Breast epithelium (tissue), 4 donors: ENCODE measurements around the gene KIAA0232. TPM values are rescaled to one million over a fixed set of nuclear protein-coding genes. Genes with fewer than 3 reads are reported as not detected.
A peak's percentile ranks its signal among the peaks of the same experiment; 100 is the strongest.
"Not testable (repeated sequence)": the region's sequence is repeated elsewhere in the genome, so short reads cannot be mapped to it uniquely, and the experiment has no call there.

ENCODE experiments used
- DNase-seq, 2 donors: peaks; one replicate each; pipeline ENCODE4 v3.0.0-alpha.2; 2019; ENCODE audit warnings: low spot score in 2 of 2
- H3K27ac ChIP-seq, 2 donors: fragments of 200-600 bp; sonication (generic) in 1 of 2; one replicate each; pipeline ENCODE4 v1.5.1; 2016 to 2019; ENCODE audit warnings: mild to moderate bottlenecking in 1 of 2
- H3K27me3 ChIP-seq, 2 donors: fragments of 200-600 bp; sonication (generic) in 1 of 2; one replicate each; pipeline versions ENCODE4 v1.5.1 to v1.6.0; 2017 to 2019; ENCODE audit warnings: control low read depth in 1 of 2, mild to moderate bottlenecking in 1 of 2
- H3K36me3 ChIP-seq: fragments of 200-600 bp; one replicate; pipeline ENCODE4 v1.5.1; 2019
- H3K4me1 ChIP-seq, 2 donors: fragments of 200-600 bp; sonication (generic); one replicate each; pipeline ENCODE4 v1.5.1; 2016 to 2019; ENCODE audit warnings: control low read depth in 1 of 2
- H3K4me3 ChIP-seq, 3 donors: fragments of 200-600 bp; sonication (generic); 1 replicate in 2 of 3; 2 replicates in 1 of 3; pipeline ENCODE4 v1.5.1; 2016 to 2019; ENCODE audit warnings: mild to moderate bottlenecking in 3 of 3, moderate library complexity in 2 of 3
- H3K9me3 ChIP-seq, 2 donors: fragments of 200-600 bp; sonication (generic) in 1 of 2; one replicate each; pipeline ENCODE4 v1.5.1; 2016 to 2019; ENCODE audit warnings: control low read depth in 1 of 2
- POLR2A ChIP-seq: fragments of 450-650 bp; IDR thresholded peaks from one replicate; pipeline ENCODE4 v1.6.1; 2016; ENCODE audit warnings: antibody characterized with exemption, mild to moderate bottlenecking, moderate library complexity
- POLR2AphosphoS5 ChIP-seq, 3 donors: sonication (generic); formaldehyde crosslinking; IDR thresholded peaks; one replicate each; pipeline ENCODE4 v1.6.1; 2017; ENCODE audit warnings: antibody characterized with exemption in 3 of 3
- intact Hi-C: fragments of 100-400 bp; cut with DNase I; formaldehyde crosslinking; loops from one replicate; pipeline ENCODE4 v1.15.1; 2023; ENCODE audit warnings: low total_unique reads
- total RNA-seq, 3 donors: library from RNA; depleted of rRNA; stranded (reverse); fragments of >200 nt; gene quantifications; one replicate each; pipeline ENCODE4 v1.1.0, GENCODE V29; 2016
- TF ChIP-seq, protein P1 (sequence below), 3 donors: fragments of 450-650 bp; IDR thresholded peaks; one replicate each; pipeline ENCODE4 v1.5.1; 2016 to 2017; ENCODE audit warnings: antibody characterized with exemption in 3 of 3, mild to moderate bottlenecking in 3 of 3, moderate library complexity in 3 of 3

The KIAA0232 gene
- total RNA-seq, 3 donors from 2014 or later = 31.5 to 40.8 (median 31.7) TPM

DNA sequence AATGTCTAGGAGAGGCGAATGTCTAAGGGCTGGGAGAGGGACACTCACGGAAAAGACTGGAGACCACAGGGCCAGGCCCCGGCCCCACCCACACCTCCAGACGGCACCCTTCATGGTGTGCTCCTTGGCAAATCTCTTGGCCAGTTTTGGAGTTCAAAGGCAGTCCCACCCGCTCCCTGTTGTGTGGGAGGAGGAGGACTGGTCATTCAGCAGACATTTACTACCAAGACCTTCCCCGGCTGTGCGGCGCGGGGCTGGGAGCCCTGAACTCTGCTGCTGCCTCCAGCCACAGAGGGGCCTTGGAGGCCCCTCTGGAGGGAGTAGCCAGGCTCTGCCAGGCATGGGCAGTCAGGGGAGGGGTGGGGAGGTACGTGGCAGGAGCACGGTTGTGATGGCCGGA lies 118.4 kb downstream of the KIAA0232 start:
- DNase-seq = no peak

DNA sequence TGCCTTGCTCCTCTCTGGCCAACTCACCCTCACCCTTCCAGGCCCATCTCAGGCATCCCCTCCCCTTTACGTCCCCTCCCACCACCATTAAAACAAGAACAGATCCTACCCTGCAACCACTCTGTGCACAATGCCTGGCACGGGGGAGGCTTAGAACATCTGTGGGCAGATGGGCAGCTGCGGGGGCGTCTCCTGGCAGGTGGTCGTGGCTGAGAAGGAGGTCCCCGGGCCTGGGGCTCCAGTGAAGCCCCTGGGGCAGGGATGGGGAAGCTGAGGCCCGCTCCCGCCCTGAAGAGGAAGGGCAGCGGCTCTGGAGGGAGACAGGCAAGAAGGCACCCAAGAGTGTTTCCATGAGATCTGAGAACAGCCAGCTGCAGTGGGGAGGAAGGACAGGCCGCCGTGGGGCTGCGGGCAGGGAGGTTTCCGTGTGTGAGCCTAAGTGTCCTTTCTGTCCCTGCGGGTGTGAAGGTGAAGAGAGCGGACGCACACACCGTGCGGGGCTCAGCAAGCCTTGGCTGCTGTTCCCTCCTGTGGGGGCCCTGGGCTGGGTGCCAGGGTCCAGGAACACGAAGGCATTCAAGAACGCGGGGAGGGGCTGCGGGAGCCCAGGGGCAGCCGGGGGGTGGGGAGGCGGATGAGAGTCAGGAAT lies 119.3 kb downstream of the KIAA0232 start:
- no peaks in the 10 kb centered on the region for H3K36me3 ChIP-seq
- TF ChIP-seq POLR2AphosphoS5 (IDR thresholded peaks at IDR 0.05) (no peak), POLR2A (no peak)
- TF ChIP-seq, protein P1, sequence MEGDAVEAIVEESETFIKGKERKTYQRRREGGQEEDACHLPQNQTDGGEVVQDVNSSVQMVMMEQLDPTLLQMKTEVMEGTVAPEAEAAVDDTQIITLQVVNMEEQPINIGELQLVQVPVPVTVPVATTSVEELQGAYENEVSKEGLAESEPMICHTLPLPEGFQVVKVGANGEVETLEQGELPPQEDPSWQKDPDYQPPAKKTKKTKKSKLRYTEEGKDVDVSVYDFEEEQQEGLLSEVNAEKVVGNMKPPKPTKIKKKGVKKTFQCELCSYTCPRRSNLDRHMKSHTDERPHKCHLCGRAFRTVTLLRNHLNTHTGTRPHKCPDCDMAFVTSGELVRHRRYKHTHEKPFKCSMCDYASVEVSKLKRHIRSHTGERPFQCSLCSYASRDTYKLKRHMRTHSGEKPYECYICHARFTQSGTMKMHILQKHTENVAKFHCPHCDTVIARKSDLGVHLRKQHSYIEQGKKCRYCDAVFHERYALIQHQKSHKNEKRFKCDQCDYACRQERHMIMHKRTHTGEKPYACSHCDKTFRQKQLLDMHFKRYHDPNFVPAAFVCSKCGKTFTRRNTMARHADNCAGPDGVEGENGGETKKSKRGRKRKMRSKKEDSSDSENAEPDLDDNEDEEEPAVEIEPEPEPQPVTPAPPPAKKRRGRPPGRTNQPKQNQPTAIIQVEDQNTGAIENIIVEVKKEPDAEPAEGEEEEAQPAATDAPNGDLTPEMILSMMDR (IDR thresholded peaks at IDR 0.05) = no peak
- intact Hi-C loops = no loop called here
- no peaks in the 10 kb centered on the region for H3K9me3 ChIP-seq
- H3K27ac ChIP-seq = no peak overlapping the region
- no peak for DNase-seq
- no peaks in the 10 kb centered on the region for H3K27me3 ChIP-seq
- no peak overlapping the region for H3K4me3 ChIP-seq
- H3K4me1 ChIP-seq = no peaks in the 10 kb centered on the region

More for the DNA sequence above, 118.4 kb downstream of the KIAA0232 start:
- H3K9me3 ChIP-seq = no peaks in the 10 kb centered on the region
- TF ChIP-seq, protein P1 (IDR thresholded peaks at IDR 0.05) = no peak
- no peak for TF ChIP-seq POLR2AphosphoS5 (IDR thresholded peaks at IDR 0.05)
- no peak for TF ChIP-seq POLR2A
- H3K27me3 ChIP-seq = no peaks in the 10 kb centered on the region
- intact Hi-C loops = no loop called here
- H3K36me3 ChIP-seq = no peaks in the 10 kb centered on the region
- H3K4me1 ChIP-seq = no peaks in the 10 kb centered on the region
- H3K27ac ChIP-seq = no peak overlapping the region
- H3K4me3 ChIP-seq = no peak overlapping the region

DNA sequence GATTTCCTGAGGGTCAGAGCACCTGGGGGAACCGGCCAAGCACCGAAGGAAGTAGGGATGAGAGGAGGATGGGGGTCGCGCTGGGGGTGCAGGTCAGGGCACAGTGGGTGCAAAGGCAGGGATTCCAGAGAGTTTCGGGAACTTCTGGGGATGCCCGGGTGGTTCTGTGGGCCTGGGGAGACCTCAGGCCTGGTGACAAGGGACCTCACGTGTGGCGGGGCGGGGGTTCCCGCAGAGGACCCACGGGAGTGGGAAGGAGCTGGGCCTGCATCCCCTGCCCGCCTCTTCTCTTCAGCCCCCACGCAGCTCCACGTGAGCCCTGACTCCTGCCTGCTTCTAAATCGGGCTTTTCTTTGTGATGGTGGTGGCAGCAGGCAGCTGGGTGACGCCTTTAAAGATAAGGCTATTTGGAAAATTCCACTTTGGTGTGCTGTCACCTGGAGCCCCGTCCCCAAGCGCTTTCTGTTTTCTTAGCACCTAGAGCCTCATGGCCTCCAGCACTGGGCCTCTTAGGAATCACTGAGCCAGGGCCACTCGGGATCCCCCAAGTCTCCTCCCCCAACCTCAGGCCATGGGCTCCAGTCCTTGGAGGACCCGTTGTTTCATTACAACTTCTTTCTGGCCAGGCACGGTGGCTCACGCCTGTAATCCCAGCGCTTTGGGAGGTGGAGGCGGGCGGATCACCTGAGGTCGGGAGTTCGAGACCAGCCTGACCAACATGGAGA lies 120.0 kb downstream of the KIAA0232 start:
- no peaks in the 10 kb centered on the region for H3K9me3 ChIP-seq
- no peak for TF ChIP-seq POLR2A
- TF ChIP-seq, protein P1 (IDR thresholded peaks at IDR 0.05) = no peak
- TF ChIP-seq POLR2AphosphoS5 (IDR thresholded peaks at IDR 0.05) = no peak
- no peak overlapping the region for H3K4me3 ChIP-seq
- no peak for DNase-seq
- no peaks in the 10 kb centered on the region for H3K36me3 ChIP-seq
- H3K27ac ChIP-seq = no peak overlapping the region
- intact Hi-C loops = no loop called here
- H3K27me3 ChIP-seq = no peaks in the 10 kb centered on the region
- no peaks in the 10 kb centered on the region for H3K4me1 ChIP-seq

DNA sequence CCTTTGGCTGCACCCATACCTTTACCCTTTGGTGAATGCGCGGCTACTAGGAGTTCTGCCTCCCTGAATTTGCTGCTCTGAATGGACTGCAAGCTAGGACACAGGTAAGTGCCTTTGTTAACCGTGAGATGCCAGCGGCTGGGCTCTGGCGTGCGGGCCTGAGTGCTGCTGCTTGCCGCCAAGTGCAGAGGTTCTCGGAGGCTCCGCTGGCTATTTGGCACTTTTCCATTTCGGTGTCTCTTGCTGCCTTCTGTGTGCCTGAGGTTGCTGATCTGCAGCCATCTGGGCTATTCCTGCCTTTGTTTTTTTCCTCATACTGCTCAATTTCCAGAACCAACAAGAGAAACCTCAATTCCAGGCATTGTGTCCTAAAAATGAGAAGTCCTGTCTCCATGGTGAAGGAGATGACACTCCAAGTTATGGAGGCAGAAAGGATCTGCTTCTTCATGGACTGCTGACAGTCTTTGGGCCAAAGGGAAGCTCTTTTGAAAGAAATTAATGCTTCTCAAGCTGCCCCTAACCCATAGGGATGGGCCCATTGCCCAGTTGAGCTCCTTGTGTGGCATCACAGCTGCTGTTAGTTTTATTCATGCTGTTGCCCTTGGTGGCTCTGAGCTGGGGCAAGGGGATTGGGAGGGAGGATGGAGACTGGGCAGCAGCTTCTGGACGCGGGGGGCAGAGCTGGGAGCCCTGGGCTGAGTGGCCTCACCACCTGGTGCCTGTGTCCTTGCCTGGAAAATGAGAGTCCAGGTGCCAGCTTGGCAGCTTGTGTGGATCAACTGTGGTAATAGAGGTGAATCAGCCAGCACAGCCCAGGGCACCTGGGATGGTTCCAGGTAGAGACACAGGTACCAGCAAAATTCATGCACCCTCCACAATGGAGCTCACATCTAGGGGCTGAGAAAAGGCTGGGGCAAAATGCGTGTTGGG lies 123.3 kb downstream of the KIAA0232 start:
- intact Hi-C loops = no loop called here

DNA sequence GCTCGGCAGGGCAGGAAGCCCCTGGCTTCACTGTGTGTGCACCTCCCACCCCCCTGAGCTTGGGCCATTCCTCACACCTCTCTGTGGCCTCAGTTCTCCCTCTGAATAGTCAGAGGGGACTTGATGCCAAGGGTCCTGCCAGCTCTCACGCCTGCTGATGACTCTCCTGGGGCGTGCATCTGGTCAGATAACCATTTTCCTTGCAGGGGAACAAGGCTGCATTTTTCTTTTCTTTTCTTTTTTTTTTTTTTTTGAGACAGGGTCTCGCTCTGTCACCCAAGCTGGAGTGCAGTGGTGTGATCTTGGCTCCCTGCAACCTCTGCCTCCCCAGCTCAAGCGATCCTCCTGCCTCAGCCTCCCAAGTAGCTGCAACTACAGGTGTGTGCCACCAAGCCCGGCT lies 124.0 kb downstream of the KIAA0232 start:
- intact Hi-C loops = not testable (repeated sequence)

More for the DNA sequence above, 123.3 kb downstream of the KIAA0232 start:
- no peaks in the 10 kb centered on the region for H3K4me1 ChIP-seq
- no peak overlapping the region for H3K4me3 ChIP-seq
- TF ChIP-seq POLR2AphosphoS5 (IDR thresholded peaks at IDR 0.05) (no peak), POLR2A (no peak)
- TF ChIP-seq, protein P1 (IDR thresholded peaks at IDR 0.05) = no peak
- DNase-seq = peak in 1 of 2 donors; percentile 87
- H3K36me3 ChIP-seq = no peaks in the 10 kb centered on the region
- H3K9me3 ChIP-seq = no peaks in the 10 kb centered on the region
- peak overlapping the region; percentile 57 to 69 for H3K27ac ChIP-seq
- no peaks in the 10 kb centered on the region for H3K27me3 ChIP-seq

More for the DNA sequence above, 124.0 kb downstream of the KIAA0232 start:
- not testable (repeated sequence) for H3K4me3 ChIP-seq, H3K4me1 ChIP-seq, H3K27me3 ChIP-seq, H3K9me3 ChIP-seq, DNase-seq, H3K36me3 ChIP-seq
- peak overlapping the region in 1 of 2 donors; percentile 69 for H3K27ac ChIP-seq
